Measurements from ENCODE around the gene FBL.

DNA sequence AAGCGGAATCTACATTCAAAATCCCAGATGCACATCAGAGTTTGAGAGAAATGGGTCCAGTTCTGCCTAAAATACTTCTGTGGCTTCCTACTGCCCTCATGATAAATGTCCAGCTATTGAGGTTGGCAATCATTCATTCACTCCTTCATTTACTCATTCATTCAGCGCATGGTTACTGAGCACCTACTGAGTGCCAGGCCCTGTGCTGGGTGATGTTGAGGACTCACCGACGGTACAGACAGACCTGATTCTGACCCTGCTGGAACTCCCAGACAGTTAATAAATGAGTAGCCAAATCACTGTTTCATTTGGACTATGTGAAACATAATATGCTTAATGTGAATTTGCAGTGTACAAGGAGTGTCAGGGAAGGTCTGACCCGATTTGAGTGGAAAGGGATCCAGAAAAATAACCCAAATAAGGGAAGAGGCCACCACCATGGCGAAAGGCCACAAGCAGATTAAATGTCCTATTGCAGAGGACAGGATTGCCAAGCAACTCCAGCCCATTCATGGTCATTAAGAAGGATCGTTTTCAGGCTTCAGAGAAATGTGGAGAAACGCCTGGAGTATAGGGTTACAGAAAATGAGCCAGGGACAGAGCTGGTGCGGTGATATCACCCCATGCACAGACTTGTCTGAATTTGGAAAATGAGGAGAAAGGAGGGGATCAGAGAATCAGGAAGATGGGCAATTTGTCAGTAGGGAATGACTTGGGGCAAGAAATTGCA is 32.8 kb downstream of the FBL start:
- TF ChIP-seq, protein P1, sequence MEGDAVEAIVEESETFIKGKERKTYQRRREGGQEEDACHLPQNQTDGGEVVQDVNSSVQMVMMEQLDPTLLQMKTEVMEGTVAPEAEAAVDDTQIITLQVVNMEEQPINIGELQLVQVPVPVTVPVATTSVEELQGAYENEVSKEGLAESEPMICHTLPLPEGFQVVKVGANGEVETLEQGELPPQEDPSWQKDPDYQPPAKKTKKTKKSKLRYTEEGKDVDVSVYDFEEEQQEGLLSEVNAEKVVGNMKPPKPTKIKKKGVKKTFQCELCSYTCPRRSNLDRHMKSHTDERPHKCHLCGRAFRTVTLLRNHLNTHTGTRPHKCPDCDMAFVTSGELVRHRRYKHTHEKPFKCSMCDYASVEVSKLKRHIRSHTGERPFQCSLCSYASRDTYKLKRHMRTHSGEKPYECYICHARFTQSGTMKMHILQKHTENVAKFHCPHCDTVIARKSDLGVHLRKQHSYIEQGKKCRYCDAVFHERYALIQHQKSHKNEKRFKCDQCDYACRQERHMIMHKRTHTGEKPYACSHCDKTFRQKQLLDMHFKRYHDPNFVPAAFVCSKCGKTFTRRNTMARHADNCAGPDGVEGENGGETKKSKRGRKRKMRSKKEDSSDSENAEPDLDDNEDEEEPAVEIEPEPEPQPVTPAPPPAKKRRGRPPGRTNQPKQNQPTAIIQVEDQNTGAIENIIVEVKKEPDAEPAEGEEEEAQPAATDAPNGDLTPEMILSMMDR (IDR thresholded peaks at IDR 0.05; ENCODE audit: low read depth, low read length): no peak
- no peak for TF ChIP-seq EZH2phosphoT487 (IDR thresholded peaks at IDR 0.05; ENCODE audit: low read depth)
